NCI-H82 treated with DMSO at 0.1 percent for 48 hours (cell line): Measurements from ENCODE around the gene CAMKMT.

Experiments used
- DNase-seq: peaks from one replicate; lab custom pipeline; 2025; ENCODE audit not compliant: unreplicated experiment; lab: John Stamatoyannopoulos, UW

The CAMKMT gene

GRCh38 chr2:44682459-44682858, 320.7 kb downstream of the CAMKMT start:
- DNase-seq: no peak

- no peak for DNase-seq
Observed at GRCh38 chr2:44684559-44684958, 322.8 kb downstream of the CAMKMT start.

GRCh38 chr2:44686561-44686960, 324.8 kb downstream of the CAMKMT start:
- DNase-seq: no peak

- no peak for DNase-seq
Observed at GRCh38 chr2:44687686-44688455, 326.1 kb downstream of the CAMKMT start.

- DNase-seq: no peak
Observed at GRCh38 chr2:44688456-44689124, 326.8 kb downstream of the CAMKMT start.

GRCh38 chr2:44689516-44689915, 327.8 kb downstream of the CAMKMT start:
- DNase-seq: no peak

GRCh38 chr2:44691174-44691785, 329.5 kb downstream of the CAMKMT start:
- DNase-seq: no peak

GRCh38 chr2:44692821-44693220, 331.1 kb downstream of the CAMKMT start:
- DNase-seq: no peak

- no peak for DNase-seq
Observed at GRCh38 chr2:44700824-44701223, 339.1 kb downstream of the CAMKMT start.

- no peak for DNase-seq
Observed at GRCh38 chr2:44705356-44705755, 343.6 kb downstream of the CAMKMT start.

- DNase-seq: no peak
Observed at GRCh38 chr2:44705876-44706480, 344.2 kb downstream of the CAMKMT start.

- no peak for DNase-seq
Observed at GRCh38 chr2:44706681-44707553, 345.2 kb downstream of the CAMKMT start.

GRCh38 chr2:44707945-44708660, 346.4 kb downstream of the CAMKMT start:
- DNase-seq: no peak

- DNase-seq: no peak
Observed at GRCh38 chr2:44708661-44709000, 346.9 kb downstream of the CAMKMT start.

- no peak for DNase-seq
Observed at GRCh38 chr2:44713170-44713569, 351.4 kb downstream of the CAMKMT start.

GRCh38 chr2:44715671-44716081, 353.9 kb downstream of the CAMKMT start:
- DNase-seq: peak; percentile 32

GRCh38 chr2:44716131-44716530, 354.4 kb downstream of the CAMKMT start:
- no peak for DNase-seq

GRCh38 chr2:44718431-44718830, 356.7 kb downstream of the CAMKMT start:
- no peak for DNase-seq

- DNase-seq: no peak
Observed at GRCh38 chr2:44719562-44719961, 357.8 kb downstream of the CAMKMT start.

GRCh38 chr2:44722026-44722625, 360.4 kb downstream of the CAMKMT start:
- no peak for DNase-seq
